Mesendoderm (in vitro differentiated cells): ENCODE data around the gene CGB1.

Source experiments
- DNase-seq: peaks from one replicate; pipeline ENCODE4 v3.0.0; 2013
- H2AK5ac ChIP-seq: 2 replicates; pipeline ENCODE4 v1.6.1; 2013; ENCODE audit warnings: low read length, inconsistent platforms
- H2BK120ac ChIP-seq: 2 replicates; pipeline ENCODE4 v1.6.1; 2013; ENCODE audit warnings: low read depth, mild to moderate bottlenecking, low read length, moderate library complexity, mixed read lengths
- H2BK15ac ChIP-seq: replicated peaks from 2 replicates; pipeline ENCODE4 v1.6.1; 2013; ENCODE audit warnings: low read depth, mild to moderate bottlenecking, moderate library complexity
- H2BK5ac ChIP-seq: 2 replicates; pipeline ENCODE4 v1.6.1; 2013; ENCODE audit warnings: low read length, inconsistent platforms
- H3K18ac ChIP-seq: 2 replicates; pipeline ENCODE4 v1.6.1; 2013; ENCODE audit warnings: mild to moderate bottlenecking, low read length, mixed read lengths
- H3K23ac ChIP-seq: one replicate; pipeline ENCODE4 v1.6.1; 2013; ENCODE audit warnings: low read length
- H3K27ac ChIP-seq: 2 replicates; pipeline ENCODE4 v1.5.1; 2013; ENCODE audit warnings: low read depth, mild to moderate bottlenecking, inconsistent platforms, low read length, moderate library complexity
- H3K27me3 ChIP-seq: 2 replicates; pipeline ENCODE4 v1.6.1; 2013; ENCODE audit warnings: low read length, control low read depth, mild to moderate bottlenecking, inconsistent platforms; ENCODE audit not compliant: insufficient read depth, poor library complexity
- H3K36me3 ChIP-seq: 2 replicates; pipeline ENCODE4 v1.6.1; 2013; ENCODE audit warnings: low read length, inconsistent platforms; ENCODE audit not compliant: control insufficient read depth, insufficient read depth
- H3K4ac ChIP-seq: one replicate; pipeline ENCODE4 v1.6.1; 2013; ENCODE audit warnings: low read depth, mild to moderate bottlenecking, low read length, moderate library complexity
- H3K4me1 ChIP-seq: 2 replicates; pipeline ENCODE4 v1.6.1; 2013; ENCODE audit warnings: low read depth, low read length, inconsistent platforms; ENCODE audit not compliant: control insufficient read depth
- H3K4me2 ChIP-seq: 2 replicates; pipeline ENCODE4 v1.6.1; 2013; ENCODE audit warnings: low read length
- H3K4me3 ChIP-seq: 2 replicates; pipeline ENCODE4 v1.5.1; 2013; ENCODE audit warnings: mild to moderate bottlenecking, low read length
- H3K56ac ChIP-seq: one replicate; pipeline ENCODE4 v1.6.1; 2013; ENCODE audit warnings: low read length
- H3K79me1 ChIP-seq: 2 replicates; pipeline ENCODE4 v1.6.1; 2013; ENCODE audit warnings: low read length, inconsistent platforms
- H3K79me2 ChIP-seq: 2 replicates; pipeline ENCODE4 v1.6.1; 2013; ENCODE audit warnings: mild to moderate bottlenecking, low read length; ENCODE audit not compliant: control insufficient read depth, insufficient read depth
- H3K9ac ChIP-seq: 2 replicates; pipeline ENCODE4 v1.6.1; 2013; ENCODE audit warnings: low read length, inconsistent platforms
- H4K5ac ChIP-seq: one replicate; pipeline ENCODE4 v1.6.1; 2013; ENCODE audit warnings: low read length
- H4K8ac ChIP-seq: one replicate; pipeline ENCODE4 v1.6.1; 2013; ENCODE audit warnings: low read depth, mild to moderate bottlenecking, control low read depth, low read length, moderate library complexity
- WGBS: extraction: QIAGEN DNeasy Blood & Tissue Kit; methylation state at CpG from one replicate; pipeline ENCODE4 v1.1.7; 2013; ENCODE audit warnings: low lambda C conversion rate, missing lambda C conversion rate; ENCODE audit not compliant: insufficient coverage; ENCODE audit errors: extremely low coverage; 5-methylcytosine and 5-hydroxymethylcytosine counted together

Gene CGB1

GRCh38 chr19:48989701-48990291 is 46.9 kb downstream of the CGB1 start:
- WGBS: no CpG with 5 or more reads among the region's 17 CpGs
- no peaks in the 10 kb centered on the region for H3K4me1 ChIP-seq
- peaks cover 12% of the 10 kb centered on the region for H3K79me1 ChIP-seq
- no peak overlapping the region for H3K4ac ChIP-seq
- no peak overlapping the region for H3K23ac ChIP-seq
- H2BK120ac ChIP-seq: no peak overlapping the region
- no peak overlapping the region for H2BK5ac ChIP-seq
- H3K79me2 ChIP-seq: peaks cover 13% of the 10 kb centered on the region
- no peak overlapping the region for H3K4me3 ChIP-seq
- H3K9ac ChIP-seq: no peak overlapping the region
- no peak overlapping the region for H2BK15ac ChIP-seq
- no peaks in the 10 kb centered on the region for H3K27me3 ChIP-seq
- H3K56ac ChIP-seq: no peak overlapping the region
- no peak overlapping the region for H2AK5ac ChIP-seq
- H3K36me3 ChIP-seq: peaks cover 3% of the 10 kb centered on the region
- no peak overlapping the region for H4K8ac ChIP-seq
- no peak overlapping the region for H3K4me2 ChIP-seq
- H3K27ac ChIP-seq: no peak overlapping the region
- no peak overlapping the region for H3K18ac ChIP-seq
- DNase-seq: no peak
- H4K5ac ChIP-seq: no peak overlapping the region

GRCh38 chr19:48988860-48989259 is 47.8 kb downstream of the CGB1 start:
- H3K56ac ChIP-seq: no peak overlapping the region
- H3K4me1 ChIP-seq: no peaks in the 10 kb centered on the region
- no peak overlapping the region for H3K18ac ChIP-seq
- H3K4me3 ChIP-seq: no peak overlapping the region
- no peak overlapping the region for H3K4me2 ChIP-seq
- H4K5ac ChIP-seq: no peak overlapping the region
- no peak overlapping the region for H2BK5ac ChIP-seq
- H3K27me3 ChIP-seq: no peaks in the 10 kb centered on the region
- no peak overlapping the region for H2BK15ac ChIP-seq
- no CpG with 5 or more reads among the region's 9 CpGs for WGBS
- H3K36me3 ChIP-seq: peaks cover 3% of the 10 kb centered on the region
- no peak overlapping the region for H3K4ac ChIP-seq
- no peak overlapping the region for H3K23ac ChIP-seq
- no peak overlapping the region for H2AK5ac ChIP-seq
- no peak overlapping the region for H2BK120ac ChIP-seq
- no peak overlapping the region for H3K9ac ChIP-seq
- no peak for DNase-seq
- no peak overlapping the region for H4K8ac ChIP-seq
- H3K27ac ChIP-seq: no peak overlapping the region
- peaks cover 8% of the 10 kb centered on the region for H3K79me1 ChIP-seq
- H3K79me2 ChIP-seq: peaks cover 6% of the 10 kb centered on the region

- no peak overlapping the region for H3K4me2 ChIP-seq
- H4K8ac ChIP-seq: no peak overlapping the region
- H3K9ac ChIP-seq: no peak overlapping the region
- no CpG with 5 or more reads among the region's 7 CpGs for WGBS
- H3K4me1 ChIP-seq: no peaks in the 10 kb centered on the region
- no peak overlapping the region for H2AK5ac ChIP-seq
- H3K4me3 ChIP-seq: no peak overlapping the region
- no peak overlapping the region for H3K18ac ChIP-seq
- peaks cover 8% of the 10 kb centered on the region for H3K79me1 ChIP-seq
- no peak overlapping the region for H3K56ac ChIP-seq
- H3K27me3 ChIP-seq: no peaks in the 10 kb centered on the region
- no peak overlapping the region for H3K23ac ChIP-seq
- H2BK120ac ChIP-seq: no peak overlapping the region
- H3K79me2 ChIP-seq: peaks cover 4% of the 10 kb centered on the region
- no peak overlapping the region for H2BK5ac ChIP-seq
- no peak overlapping the region for H2BK15ac ChIP-seq
- no peak overlapping the region for H4K5ac ChIP-seq
- peaks cover 3% of the 10 kb centered on the region for H3K36me3 ChIP-seq
- no peak overlapping the region for H3K4ac ChIP-seq
- no peak for DNase-seq
- no peak overlapping the region for H3K27ac ChIP-seq
Observed at GRCh38 chr19:48988286-48988685, 48.4 kb downstream of the CGB1 start.

GRCh38 chr19:48987323-48987722 is 49.4 kb downstream of the CGB1 start:
- H2BK120ac ChIP-seq: no peak overlapping the region
- H3K23ac ChIP-seq: no peak overlapping the region
- no peaks in the 10 kb centered on the region for H3K27me3 ChIP-seq
- no peak overlapping the region for H3K27ac ChIP-seq
- WGBS: no CpG with 5 or more reads among the region's 7 CpGs
- no peak overlapping the region for H3K4me2 ChIP-seq
- H3K9ac ChIP-seq: no peak overlapping the region
- no peak overlapping the region for H2BK15ac ChIP-seq
- no peak overlapping the region for H4K5ac ChIP-seq
- H2BK5ac ChIP-seq: no peak overlapping the region
- H3K36me3 ChIP-seq: peaks cover 3% of the 10 kb centered on the region
- H3K79me1 ChIP-seq: peaks cover 8% of the 10 kb centered on the region
- H3K18ac ChIP-seq: no peak overlapping the region
- H3K56ac ChIP-seq: no peak overlapping the region
- DNase-seq: peak; percentile 16
- H4K8ac ChIP-seq: no peak overlapping the region
- H3K79me2 ChIP-seq: peaks cover 4% of the 10 kb centered on the region
- H3K4me1 ChIP-seq: no peaks in the 10 kb centered on the region
- no peak overlapping the region for H2AK5ac ChIP-seq
- no peak overlapping the region for H3K4me3 ChIP-seq
- no peak overlapping the region for H3K4ac ChIP-seq

DNA sequence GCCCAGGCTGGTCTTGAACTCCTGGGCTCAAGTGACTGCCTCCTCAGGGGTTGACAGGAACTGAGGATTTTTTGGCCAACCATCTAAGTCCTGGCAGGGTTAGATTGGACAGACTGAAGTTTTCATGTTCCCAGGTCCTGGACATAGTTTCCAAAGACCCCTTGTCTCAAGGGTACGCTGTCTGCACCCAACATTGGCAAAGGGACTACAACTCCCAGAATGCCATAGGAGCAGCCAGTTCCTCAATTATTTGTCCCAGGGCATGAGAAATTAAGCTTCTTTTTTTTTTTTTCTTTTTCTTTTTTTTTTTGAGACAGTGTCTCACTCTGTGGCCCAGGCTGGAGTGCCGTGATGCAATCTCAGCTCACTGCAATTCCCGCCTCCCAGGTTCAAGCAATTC is 50.5 kb downstream of the CGB1 start:
- H3K27ac ChIP-seq: no peak overlapping the region
- H3K4me2 ChIP-seq: no peak overlapping the region
- H3K23ac ChIP-seq: no peak overlapping the region
- H2BK15ac ChIP-seq: no peak overlapping the region
- no peaks in the 10 kb centered on the region for H3K27me3 ChIP-seq
- H2BK120ac ChIP-seq: no peak overlapping the region
- H3K18ac ChIP-seq: no peak overlapping the region
- H3K4ac ChIP-seq: no peak overlapping the region
- no peak overlapping the region for H4K5ac ChIP-seq
- peaks cover 1% of the 10 kb centered on the region for H3K79me2 ChIP-seq
- H3K4me1 ChIP-seq: no peaks in the 10 kb centered on the region
- H3K56ac ChIP-seq: no peak overlapping the region
- no peak overlapping the region for H4K8ac ChIP-seq
- H3K4me3 ChIP-seq: no peak overlapping the region
- DNase-seq: no peak
- peaks cover 7% of the 10 kb centered on the region for H3K79me1 ChIP-seq
- no CpG with 5 or more reads among the region's 3 CpGs for WGBS
- no peak overlapping the region for H2BK5ac ChIP-seq
- no peak overlapping the region for H3K9ac ChIP-seq
- H2AK5ac ChIP-seq: no peak overlapping the region
- peaks cover 3% of the 10 kb centered on the region for H3K36me3 ChIP-seq

DNA sequence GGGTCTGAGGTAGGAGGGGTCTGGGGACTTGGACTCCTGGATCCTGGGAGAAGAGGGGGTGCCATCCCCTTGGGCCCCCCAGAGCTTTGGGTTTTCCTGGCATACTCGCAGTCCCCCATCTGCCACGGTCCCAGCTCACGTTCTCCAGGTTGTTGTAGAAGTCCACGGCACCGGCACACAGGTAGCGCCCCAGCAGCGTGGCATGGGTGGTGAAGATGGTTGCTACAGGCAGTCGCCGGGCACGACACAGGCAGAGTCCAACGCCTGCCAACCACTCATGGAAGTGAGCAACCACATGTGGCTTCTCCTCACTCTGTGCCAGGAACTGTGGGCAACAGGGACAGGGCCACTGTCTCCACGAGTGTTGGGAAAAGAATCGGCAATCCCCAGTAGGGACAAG is 51.0 kb downstream of the CGB1 start:
- H3K4me3 ChIP-seq: no peak overlapping the region
- H3K56ac ChIP-seq: no peak overlapping the region
- peaks cover 3% of the 10 kb centered on the region for H3K79me1 ChIP-seq
- no peak overlapping the region for H4K5ac ChIP-seq
- no peaks in the 10 kb centered on the region for H3K27me3 ChIP-seq
- H3K23ac ChIP-seq: no peak overlapping the region
- no peaks in the 10 kb centered on the region for H3K79me2 ChIP-seq
- H3K36me3 ChIP-seq: peaks cover 3% of the 10 kb centered on the region
- H3K4ac ChIP-seq: no peak overlapping the region
- H2BK15ac ChIP-seq: no peak overlapping the region
- no peak overlapping the region for H4K8ac ChIP-seq
- no peak overlapping the region for H3K18ac ChIP-seq
- no peak for DNase-seq
- H3K27ac ChIP-seq: no peak overlapping the region
- H2AK5ac ChIP-seq: no peak overlapping the region
- no CpG with 5 or more reads among the region's 13 CpGs for WGBS
- no peak overlapping the region for H2BK5ac ChIP-seq
- H3K4me2 ChIP-seq: no peak overlapping the region
- H3K4me1 ChIP-seq: no peaks in the 10 kb centered on the region
- no peak overlapping the region for H2BK120ac ChIP-seq
- no peak overlapping the region for H3K9ac ChIP-seq
